ENCODE measurements around the gene VASP.

Gene VASP

DNA sequence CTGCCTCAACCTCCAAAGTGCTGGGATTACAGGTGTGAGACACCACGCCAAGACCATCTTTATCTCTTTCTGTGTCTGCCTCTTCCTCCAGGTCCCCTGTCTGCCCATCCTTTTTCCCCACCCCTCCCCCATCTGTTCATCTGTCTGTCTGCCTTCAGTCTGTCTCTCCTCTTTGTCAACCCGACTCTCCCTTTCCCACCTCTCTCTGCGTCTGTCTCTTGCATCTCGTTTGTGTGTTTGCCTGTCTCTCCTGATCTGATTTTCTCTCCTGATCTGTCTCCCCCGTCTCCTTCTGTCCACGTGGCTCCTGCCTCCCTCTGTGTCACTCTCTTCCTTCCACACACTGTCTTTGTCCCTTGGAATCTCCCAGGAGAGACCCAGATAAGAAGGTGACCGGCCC lies 10.0 kb downstream of the VASP start:
- no peak overlapping the region for H3K4me3 ChIP-seq (ENCODE audit: low read depth, low read length)
- no peak for DNase-seq (ENCODE audit: low read depth)
- TF ChIP-seq CTCF (IDR thresholded peaks at IDR 0.05; ENCODE audit: control insufficient read depth, extremely low read depth, insufficient read depth), result no peak

- no peak for DNase-seq (ENCODE audit: low read depth)
- no peak overlapping the region for H3K4me3 ChIP-seq (ENCODE audit: low read depth, low read length)
- no peak for TF ChIP-seq CTCF (IDR thresholded peaks at IDR 0.05; ENCODE audit: control insufficient read depth, extremely low read depth, insufficient read depth)
These were observed 10.6 kb downstream of the VASP start for GRCh38 chr19:45517641-45518468.

GRCh38 chr19:45518469-45518826 lies 11.2 kb downstream of the VASP start:
- DNase-seq (ENCODE audit: low read depth), result no peak
- H3K4me3 ChIP-seq (ENCODE audit: low read depth, low read length), result no peak overlapping the region
- no peak for TF ChIP-seq CTCF (IDR thresholded peaks at IDR 0.05; ENCODE audit: control insufficient read depth, extremely low read depth, insufficient read depth)

GRCh38 chr19:45522010-45522941 lies 15.0 kb downstream of the VASP start:
- H3K4me3 ChIP-seq (ENCODE audit: low read depth, low read length), result no peak overlapping the region
- TF ChIP-seq CTCF (IDR thresholded peaks at IDR 0.05; ENCODE audit: control insufficient read depth, extremely low read depth, insufficient read depth), result no peak
- no peak for DNase-seq (ENCODE audit: low read depth)

DNA sequence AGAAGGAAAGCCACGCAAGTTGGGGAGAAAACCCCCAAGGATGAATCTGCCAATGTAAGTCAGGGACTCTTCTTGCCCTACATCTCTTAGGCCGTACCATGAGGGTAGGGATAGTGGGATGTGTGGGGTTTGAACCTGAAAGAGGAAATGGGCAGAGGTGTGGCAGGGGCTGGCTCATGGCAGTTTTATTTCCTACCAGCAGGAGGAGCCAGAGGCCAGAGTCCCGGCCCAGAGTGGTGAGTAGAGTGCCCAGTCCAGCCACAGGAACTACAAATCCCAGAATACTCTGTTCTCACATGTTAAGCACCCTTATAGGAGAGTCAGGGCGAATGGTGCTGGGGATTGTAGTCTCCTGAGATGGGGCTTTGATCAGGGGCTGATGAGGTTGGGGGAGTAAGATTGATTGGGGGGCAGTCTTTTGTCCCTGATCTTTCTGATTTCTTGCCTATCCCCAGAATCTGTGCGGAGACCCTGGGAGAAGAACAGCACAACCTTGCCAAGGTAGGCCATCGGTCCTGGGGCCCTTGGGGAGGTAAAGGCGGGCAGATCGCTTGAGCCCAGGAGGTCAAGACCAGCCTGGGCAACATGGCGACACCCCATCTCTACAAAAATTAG lies 16.5 kb downstream of the VASP start:
- DNase-seq (ENCODE audit: low read depth), result no peak
- H3K4me3 ChIP-seq (ENCODE audit: low read depth, low read length), result no peak overlapping the region
- TF ChIP-seq CTCF (IDR thresholded peaks at IDR 0.05; ENCODE audit: control insufficient read depth, extremely low read depth, insufficient read depth), result peak; percentile 72

DNA sequence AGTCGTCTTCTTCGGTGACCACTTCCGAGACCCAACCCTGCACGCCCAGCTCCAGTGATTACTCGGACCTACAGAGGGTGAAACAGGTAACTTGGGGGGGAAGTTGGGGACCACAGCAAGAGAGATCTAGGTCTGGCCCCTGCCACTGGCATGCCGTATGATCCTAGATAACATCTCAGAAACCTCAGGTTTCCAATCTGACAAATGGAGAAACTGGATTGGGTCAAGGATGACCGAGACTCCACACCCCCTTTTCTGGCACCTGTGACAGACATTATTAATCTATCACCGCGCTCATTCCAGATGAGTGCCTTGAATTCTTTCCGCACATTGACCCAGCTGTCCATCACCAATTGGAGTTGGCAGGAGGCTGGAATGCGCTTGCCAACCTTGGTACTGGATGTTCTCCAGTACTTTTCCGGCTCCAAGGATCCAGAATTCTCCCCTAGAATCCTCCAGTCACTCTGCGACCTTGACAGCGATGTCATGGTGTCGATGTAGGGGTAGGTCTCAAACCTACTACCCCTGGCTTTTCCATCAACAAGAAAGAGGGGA lies 17.4 kb downstream of the VASP start:
- DNase-seq (ENCODE audit: low read depth), result no peak
- no peak for TF ChIP-seq CTCF (IDR thresholded peaks at IDR 0.05; ENCODE audit: control insufficient read depth, extremely low read depth, insufficient read depth)
- no peak overlapping the region for H3K4me3 ChIP-seq (ENCODE audit: low read depth, low read length)

Measured in LNCaP clone FGC (cell line).